Measurements from ENCODE around the gene LBR.

LBR gene

DNA sequence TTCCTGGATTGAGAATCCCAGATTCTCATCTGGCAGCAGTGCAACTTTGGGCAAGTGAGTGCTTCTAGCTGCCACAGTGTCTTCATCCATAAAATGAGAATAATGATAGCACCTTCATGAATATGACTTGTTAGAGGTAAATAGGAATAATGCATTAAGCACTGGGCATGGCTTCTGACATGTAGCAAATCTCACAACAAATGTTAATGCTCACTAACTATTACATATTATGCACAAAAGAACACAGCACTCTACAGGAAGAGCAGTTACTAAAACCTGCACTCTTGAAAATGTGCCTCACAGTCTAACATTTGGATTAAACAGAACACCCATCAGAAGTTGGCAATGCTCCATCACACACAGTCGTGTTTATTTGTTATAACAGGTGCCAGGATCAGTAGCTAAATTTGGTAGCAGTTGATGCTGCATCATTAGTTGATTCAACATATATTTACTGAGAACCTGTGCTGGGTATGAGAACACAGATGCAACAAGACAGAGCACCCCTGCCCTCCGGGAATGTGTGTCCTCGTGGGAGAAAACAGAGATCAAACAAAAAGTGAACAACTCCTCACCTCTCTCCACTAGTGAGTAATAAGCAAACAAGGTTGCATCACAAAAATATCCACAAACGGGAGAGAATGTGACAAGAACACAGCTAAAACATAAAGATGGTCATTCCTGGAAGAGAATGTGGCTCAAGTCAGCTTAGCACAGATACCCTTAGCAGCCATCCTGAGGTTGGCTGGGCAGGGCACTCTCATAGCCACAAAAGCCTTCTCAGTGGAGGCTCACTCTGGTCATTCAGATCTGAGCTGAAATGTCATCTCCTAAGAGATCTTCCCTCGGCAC lies 26.2 kb upstream of the LBR start (continued):
- TF ChIP-seq, protein P1, sequence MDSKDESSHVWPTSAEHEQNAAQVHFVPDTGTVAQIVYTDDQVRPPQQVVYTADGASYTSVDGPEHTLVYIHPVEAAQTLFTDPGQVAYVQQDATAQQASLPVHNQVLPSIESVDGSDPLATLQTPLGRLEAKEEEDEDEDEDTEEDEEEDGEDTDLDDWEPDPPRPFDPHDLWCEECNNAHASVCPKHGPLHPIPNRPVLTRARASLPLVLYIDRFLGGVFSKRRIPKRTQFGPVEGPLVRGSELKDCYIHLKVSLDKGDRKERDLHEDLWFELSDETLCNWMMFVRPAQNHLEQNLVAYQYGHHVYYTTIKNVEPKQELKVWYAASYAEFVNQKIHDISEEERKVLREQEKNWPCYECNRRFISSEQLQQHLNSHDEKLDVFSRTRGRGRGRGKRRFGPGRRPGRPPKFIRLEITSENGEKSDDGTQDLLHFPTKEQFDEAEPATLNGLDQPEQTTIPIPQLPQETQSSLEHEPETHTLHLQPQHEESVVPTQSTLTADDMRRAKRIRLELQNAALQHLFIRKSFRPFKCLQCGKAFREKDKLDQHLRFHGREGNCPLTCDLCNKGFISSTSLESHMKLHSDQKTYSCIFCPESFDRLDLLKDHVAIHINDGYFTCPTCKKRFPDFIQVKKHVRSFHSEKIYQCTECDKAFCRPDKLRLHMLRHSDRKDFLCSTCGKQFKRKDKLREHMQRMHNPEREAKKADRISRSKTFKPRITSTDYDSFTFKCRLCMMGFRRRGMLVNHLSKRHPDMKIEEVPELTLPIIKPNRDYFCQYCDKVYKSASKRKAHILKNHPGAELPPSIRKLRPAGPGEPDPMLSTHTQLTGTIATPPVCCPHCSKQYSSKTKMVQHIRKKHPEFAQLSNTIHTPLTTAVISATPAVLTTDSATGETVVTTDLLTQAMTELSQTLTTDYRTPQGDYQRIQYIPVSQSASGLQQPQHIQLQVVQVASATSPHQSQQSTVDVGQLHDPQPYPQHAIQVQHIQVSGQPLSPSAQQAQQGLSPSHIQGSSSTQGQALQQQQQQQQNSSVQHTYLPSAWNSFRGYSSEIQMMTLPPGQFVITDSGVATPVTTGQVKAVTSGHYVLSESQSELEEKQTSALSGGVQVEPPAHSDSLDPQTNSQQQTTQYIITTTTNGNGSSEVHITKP (tag by site-specific recombination; IDR thresholded peaks at IDR 0.05): peak; percentile 77
- 0 out of 2 replicates have a peak, but pooled peaks have one; percentile 2 for TF ChIP-seq ZNF768 (tag by site-specific recombination; IDR thresholded peaks at IDR 0.05)
- TF ChIP-seq SCRT1 (tag by site-specific recombination; IDR thresholded peaks at IDR 0.05; ENCODE audit: borderline replicate concordance): 0 out of 2 replicates have a peak, but pooled peaks have one; percentile 49
- no peak for TF ChIP-seq ZNF121 (tag by site-specific recombination; IDR thresholded peaks at IDR 0.05)
- TF ChIP-seq ZNF324 (tag by site-specific recombination; IDR thresholded peaks at IDR 0.05): peak; percentile 32; the same call in 1 of the 2 replicates

DNA sequence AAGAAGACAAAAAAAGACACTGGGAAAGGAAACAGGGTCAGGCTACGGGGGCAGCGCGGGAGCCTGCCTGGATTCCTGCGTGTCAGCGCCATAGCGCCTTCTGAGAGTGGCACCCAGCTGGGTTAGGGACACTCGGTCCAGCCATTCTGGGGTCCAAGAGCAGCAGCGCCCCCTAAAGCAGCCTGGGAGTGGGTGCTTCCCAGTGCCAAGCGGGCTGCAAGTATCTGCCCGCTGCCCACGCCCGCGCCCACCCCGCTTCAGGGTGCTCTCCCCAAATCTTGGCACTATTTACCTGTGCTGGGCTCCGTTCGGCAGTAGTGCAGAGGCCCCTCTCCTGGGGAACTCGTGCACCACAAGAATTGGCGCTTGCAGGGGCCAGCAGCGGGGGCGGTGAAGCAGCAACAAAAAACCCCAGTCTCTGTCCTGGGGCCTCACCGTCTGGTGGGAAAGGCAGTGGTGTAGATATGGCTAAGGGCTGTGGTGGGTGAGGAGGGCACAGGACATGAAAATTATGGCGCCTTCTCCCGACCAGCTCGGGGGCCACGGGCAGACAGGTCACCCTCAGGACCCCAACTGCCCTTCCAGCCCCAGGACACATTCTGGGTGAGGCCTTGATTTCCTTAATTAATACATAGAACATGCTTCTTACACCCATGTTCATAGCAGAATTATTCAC lies 24.1 kb upstream of the LBR start:
- Histone ChIP-seq H3K9me3 (ENCODE audit: control insufficient read depth, insufficient read depth, low read depth, low read length) (no peaks in the 10 kb centered on the region), H3K27ac (ENCODE audit: extremely low read depth, low read depth, low read length) (no peak overlapping the region), H3K4me3 (ENCODE audit: low read depth, low read length) (no peak overlapping the region), H3K4me1 (ENCODE audit: control insufficient read depth, insufficient read depth, low read length) (peaks cover 9% of the 10 kb centered on the region; the same call in 1 of the 2 replicates), H3K36me3 (ENCODE audit: control insufficient read depth in 2 of 2, insufficient read depth in 1 of 2, low read length in 2 of 2) (no peaks in the 10 kb centered on the region)
- ChIA-PET POLR2A (no interaction called here), CTCF (interaction anchor here (0.6 to 1.8 kb wide), 4 partner anchors 23 to 1099 kb away, joined by 3 to 6 read pairs (median 4); no protein-coding TSS in a partner anchor)
- TF ChIP-seq ZNF658 (tag by site-specific recombination; IDR thresholded peaks at IDR 0.05): no peak
- TF ChIP-seq MEIS1 (CRISPR knock-in tag; IDR thresholded peaks at IDR 0.05; ENCODE audit: borderline replicate concordance): no peak
- no peak for TF ChIP-seq ZNF513 (tag by site-specific recombination; IDR thresholded peaks at IDR 0.05)
- no peak for TF ChIP-seq TSHZ1 (tag by site-specific recombination; IDR thresholded peaks at IDR 0.05; ENCODE audit: borderline replicate concordance)
- no peak for TF ChIP-seq BCL11A (tag by site-specific recombination; IDR thresholded peaks at IDR 0.05; ENCODE audit: low read depth)
- no peak for TF ChIP-seq ZNF747 (tag by site-specific recombination; IDR thresholded peaks at IDR 0.05)
- no peak for TF ChIP-seq SCRT2 (tag by site-specific recombination; IDR thresholded peaks at IDR 0.05)
- TF ChIP-seq ZNF394 (tag by site-specific recombination; IDR thresholded peaks at IDR 0.05; ENCODE audit: borderline replicate concordance): no peak
- TF ChIP-seq ZNF791 (tag by site-specific recombination; IDR thresholded peaks at IDR 0.05): no peak
- no peak for TF ChIP-seq ZNF174 (tag by site-specific recombination; IDR thresholded peaks at IDR 0.05)
- TF ChIP-seq, protein P2, sequence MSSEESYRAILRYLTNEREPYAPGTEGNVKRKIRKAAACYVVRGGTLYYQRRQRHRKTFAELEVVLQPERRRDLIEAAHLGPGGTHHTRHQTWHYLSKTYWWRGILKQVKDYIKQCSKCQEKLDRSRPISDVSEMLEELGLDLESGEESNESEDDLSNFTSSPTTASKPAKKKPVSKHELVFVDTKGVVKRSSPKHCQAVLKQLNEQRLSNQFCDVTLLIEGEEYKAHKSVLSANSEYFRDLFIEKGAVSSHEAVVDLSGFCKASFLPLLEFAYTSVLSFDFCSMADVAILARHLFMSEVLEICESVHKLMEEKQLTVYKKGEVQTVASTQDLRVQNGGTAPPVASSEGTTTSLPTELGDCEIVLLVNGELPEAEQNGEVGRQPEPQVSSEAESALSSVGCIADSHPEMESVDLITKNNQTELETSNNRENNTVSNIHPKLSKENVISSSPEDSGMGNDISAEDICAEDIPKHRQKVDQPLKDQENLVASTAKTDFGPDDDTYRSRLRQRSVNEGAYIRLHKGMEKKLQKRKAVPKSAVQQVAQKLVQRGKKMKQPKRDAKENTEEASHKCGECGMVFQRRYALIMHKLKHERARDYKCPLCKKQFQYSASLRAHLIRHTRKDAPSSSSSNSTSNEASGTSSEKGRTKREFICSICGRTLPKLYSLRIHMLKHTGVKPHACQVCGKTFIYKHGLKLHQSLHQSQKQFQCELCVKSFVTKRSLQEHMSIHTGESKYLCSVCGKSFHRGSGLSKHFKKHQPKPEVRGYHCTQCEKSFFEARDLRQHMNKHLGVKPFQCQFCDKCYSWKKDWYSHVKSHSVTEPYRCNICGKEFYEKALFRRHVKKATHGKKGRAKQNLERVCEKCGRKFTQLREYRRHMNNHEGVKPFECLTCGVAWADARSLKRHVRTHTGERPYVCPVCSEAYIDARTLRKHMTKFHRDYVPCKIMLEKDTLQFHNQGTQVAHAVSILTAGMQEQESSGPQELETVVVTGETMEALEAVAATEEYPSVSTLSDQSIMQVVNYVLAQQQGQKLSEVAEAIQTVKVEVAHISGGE (tag by site-specific recombination; conservative IDR thresholded peaks at IDR 0.05; ENCODE audit: low read depth): no peak
- TF ChIP-seq ZNF48 (tag by site-specific recombination; IDR thresholded peaks at IDR 0.05): no peak
- TF ChIP-seq ZBTB10 (tag by site-specific recombination; IDR thresholded peaks at IDR 0.05): no peak

Data from HEK293 (cell line).